ENCODE results near the gene THAP7.

Gene THAP7

DNA sequence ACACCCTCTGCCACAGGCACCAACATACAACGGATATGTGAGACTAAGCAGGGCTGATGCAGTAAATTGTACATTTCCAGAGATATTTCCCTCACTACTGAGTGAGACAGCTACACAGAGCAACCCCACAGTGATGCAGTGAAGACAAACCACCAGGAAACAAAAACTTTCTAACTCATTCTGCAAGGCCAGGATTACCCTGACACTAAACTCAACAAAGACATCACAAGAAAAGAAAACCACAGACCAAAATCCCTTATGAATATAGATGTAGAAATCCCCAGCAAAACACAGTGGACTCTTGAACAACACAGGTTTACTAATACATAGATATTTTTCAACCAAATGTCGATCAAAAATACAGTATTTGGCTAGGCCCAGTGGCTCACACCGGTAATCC is 32.0 kb upstream of the THAP7 start:
- Histone ChIP-seq H3F3A (ENCODE audit: insufficient read depth, low read length) (no peaks in the 10 kb centered on the region), H3K4me2 (ENCODE audit: low read length) (no peak overlapping the region), H2AFZ (ENCODE audit: low read length) (no peak overlapping the region), H4K20me1 (ENCODE audit: insufficient read depth, low read length) (no peaks in the 10 kb centered on the region), H3K9me2 (ENCODE audit: low read depth, low read length) (no peaks in the 10 kb centered on the region), H3K9me3 (ENCODE audit: low read length) (no peaks in the 10 kb centered on the region), H3K27me3 (ENCODE audit: insufficient read depth, low read length) (0 out of 2 replicates have a peak, but pooled peaks cover 10% of the 10 kb centered on the region), H3K36me3 (ENCODE audit: insufficient read depth, low read length) (no peaks in the 10 kb centered on the region), H3K4me3 (ENCODE audit: low read depth, low read length, poor library complexity, severe bottlenecking) (no peak overlapping the region), H3K79me2 (ENCODE audit: insufficient read depth, low read length) (no peaks in the 10 kb centered on the region), H3K27ac (ENCODE audit: low read depth, low read length, poor library complexity, severe bottlenecking) (no peak overlapping the region), H3K4me1 (ENCODE audit: insufficient read depth, low read length, severe bottlenecking) (no peaks in the 10 kb centered on the region), H3K9ac (ENCODE audit: low read length) (no peak overlapping the region)
- TF ChIP-seq, protein P1, sequence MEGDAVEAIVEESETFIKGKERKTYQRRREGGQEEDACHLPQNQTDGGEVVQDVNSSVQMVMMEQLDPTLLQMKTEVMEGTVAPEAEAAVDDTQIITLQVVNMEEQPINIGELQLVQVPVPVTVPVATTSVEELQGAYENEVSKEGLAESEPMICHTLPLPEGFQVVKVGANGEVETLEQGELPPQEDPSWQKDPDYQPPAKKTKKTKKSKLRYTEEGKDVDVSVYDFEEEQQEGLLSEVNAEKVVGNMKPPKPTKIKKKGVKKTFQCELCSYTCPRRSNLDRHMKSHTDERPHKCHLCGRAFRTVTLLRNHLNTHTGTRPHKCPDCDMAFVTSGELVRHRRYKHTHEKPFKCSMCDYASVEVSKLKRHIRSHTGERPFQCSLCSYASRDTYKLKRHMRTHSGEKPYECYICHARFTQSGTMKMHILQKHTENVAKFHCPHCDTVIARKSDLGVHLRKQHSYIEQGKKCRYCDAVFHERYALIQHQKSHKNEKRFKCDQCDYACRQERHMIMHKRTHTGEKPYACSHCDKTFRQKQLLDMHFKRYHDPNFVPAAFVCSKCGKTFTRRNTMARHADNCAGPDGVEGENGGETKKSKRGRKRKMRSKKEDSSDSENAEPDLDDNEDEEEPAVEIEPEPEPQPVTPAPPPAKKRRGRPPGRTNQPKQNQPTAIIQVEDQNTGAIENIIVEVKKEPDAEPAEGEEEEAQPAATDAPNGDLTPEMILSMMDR (IDR thresholded peaks at IDR 0.05; ENCODE audit: low read length): no peak
- TF ChIP-seq EZH2 (IDR thresholded peaks at IDR 0.05; ENCODE audit: borderline replicate concordance, low read length): no peak

DNA sequence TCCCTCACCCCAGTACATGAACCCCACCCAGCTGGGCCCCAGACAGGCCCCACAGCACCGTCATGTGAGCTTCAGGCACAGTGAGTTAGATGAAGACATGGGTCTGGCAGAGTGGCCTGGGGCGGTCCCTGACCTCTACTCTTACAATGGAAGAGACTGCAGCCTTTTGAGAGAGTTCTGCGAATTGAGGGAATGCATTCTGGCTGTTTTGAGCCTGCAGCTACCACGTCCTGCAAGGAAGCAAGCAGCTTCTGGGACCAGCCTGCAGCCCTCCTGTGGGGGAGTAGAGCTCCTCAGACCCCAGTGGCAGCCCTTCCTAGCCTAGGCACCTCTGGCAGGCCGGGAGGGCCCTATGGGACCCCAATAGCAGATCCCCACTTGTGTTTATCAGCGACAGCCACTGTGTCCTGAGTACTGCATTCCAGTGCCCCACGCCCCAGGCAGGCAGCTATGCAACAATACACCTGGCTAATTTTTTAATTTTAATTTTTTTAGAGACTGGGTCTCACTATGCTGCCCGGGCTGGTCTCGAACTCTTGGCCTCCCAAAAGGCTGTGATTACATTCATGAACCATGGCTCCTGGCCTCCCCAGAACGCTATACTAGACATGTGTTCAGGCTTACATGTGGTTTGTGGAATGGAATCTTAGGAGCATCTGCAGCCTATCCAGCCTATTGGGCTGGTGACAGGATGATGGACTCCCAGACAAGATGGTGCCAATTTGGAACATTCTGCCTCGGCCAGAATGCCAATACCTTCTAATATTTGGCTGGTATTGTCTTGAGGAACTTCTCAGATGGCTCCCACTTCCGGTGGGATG is 31.2 kb upstream of the THAP7 start:
- Histone ChIP-seq H4K20me1 (ENCODE audit: insufficient read depth, low read length) (no peaks in the 10 kb centered on the region), H3K9ac (ENCODE audit: low read length) (no peak overlapping the region), H3F3A (ENCODE audit: insufficient read depth, low read length) (no peaks in the 10 kb centered on the region), H3K9me3 (ENCODE audit: low read length) (no peaks in the 10 kb centered on the region), H3K4me2 (ENCODE audit: low read length) (no peak overlapping the region), H3K27me3 (ENCODE audit: insufficient read depth, low read length) (0 out of 2 replicates have a peak, but pooled peaks cover 10% of the 10 kb centered on the region), H3K4me1 (ENCODE audit: insufficient read depth, low read length, severe bottlenecking) (no peaks in the 10 kb centered on the region), H3K9me2 (ENCODE audit: low read depth, low read length) (no peaks in the 10 kb centered on the region), H3K79me2 (ENCODE audit: insufficient read depth, low read length) (no peaks in the 10 kb centered on the region), H3K36me3 (ENCODE audit: insufficient read depth, low read length) (no peaks in the 10 kb centered on the region), H3K4me3 (ENCODE audit: low read depth, low read length, poor library complexity, severe bottlenecking) (no peak overlapping the region), H3K27ac (ENCODE audit: low read depth, low read length, poor library complexity, severe bottlenecking) (no peak overlapping the region), H2AFZ (ENCODE audit: low read length) (no peak overlapping the region)
- no peak for TF ChIP-seq EZH2 (IDR thresholded peaks at IDR 0.05; ENCODE audit: borderline replicate concordance, low read length)
- TF ChIP-seq, protein P1 (IDR thresholded peaks at IDR 0.05; ENCODE audit: low read length): no peak

DNA sequence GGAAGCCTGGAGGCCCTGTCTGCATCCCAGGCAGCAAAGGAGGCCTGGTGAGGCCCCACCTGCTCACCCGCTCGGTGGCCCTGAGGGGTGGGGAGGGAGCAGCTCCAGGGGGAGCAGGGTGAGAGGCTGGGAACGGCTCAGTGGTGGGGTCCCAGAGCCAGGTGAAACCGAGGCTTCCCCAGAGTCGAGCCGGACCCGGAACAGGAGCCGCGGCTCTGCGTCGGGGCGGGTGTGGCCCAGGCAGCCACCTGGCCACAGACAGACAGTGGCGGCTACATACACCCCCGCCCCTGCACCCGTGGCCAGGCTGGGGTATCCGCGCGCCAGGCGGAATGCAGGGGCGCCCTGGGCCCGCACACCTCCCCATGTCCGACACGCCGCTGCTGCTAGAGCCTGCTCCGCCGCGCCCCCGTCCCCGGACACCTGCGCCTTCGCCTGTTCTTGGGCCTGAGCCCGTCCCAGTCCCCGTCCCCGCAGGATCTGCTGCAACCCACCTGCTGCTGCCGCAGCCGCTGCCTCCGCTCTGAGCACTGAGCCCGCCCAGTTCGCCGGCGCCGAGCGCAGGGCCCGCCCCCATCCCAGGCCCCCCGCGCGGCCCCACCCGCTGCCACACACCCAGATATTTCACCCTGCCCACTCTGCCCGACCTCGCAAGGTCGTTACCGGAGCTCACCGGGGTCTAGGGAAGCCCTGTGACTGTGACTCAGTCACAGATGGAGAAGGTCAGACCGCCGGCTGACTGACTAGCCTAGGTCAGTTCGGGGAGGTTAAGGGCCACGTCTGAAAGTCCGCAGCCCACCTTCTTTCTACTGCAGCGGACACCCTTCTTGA is 30.3 kb upstream of the THAP7 start, which contains the start of gene SLC7A4:
SLC7A4 (minus strand) TSS at position 525 of the 831 bp plus-strand sequence. CDS start 749 bp downstream, outside the sequence.
- no peaks in the 10 kb centered on the region for H3K36me3 ChIP-seq (ENCODE audit: insufficient read depth, low read length)
- no peaks in the 10 kb centered on the region for H3K9me3 ChIP-seq (ENCODE audit: low read length)
- TF ChIP-seq EZH2 (IDR thresholded peaks at IDR 0.05; ENCODE audit: borderline replicate concordance, low read length): no peak
- TF ChIP-seq, protein P1 (IDR thresholded peaks at IDR 0.05; ENCODE audit: low read length): no peak
- no peaks in the 10 kb centered on the region for H3K9me2 ChIP-seq (ENCODE audit: low read depth, low read length)
- no peak within 1 kb of the TSS for H3K4me2 ChIP-seq (ENCODE audit: low read length)
- 0 out of 2 replicates have a peak, but pooled peaks cover 6% of the 10 kb centered on the region for H3K27me3 ChIP-seq (ENCODE audit: insufficient read depth, low read length)
- no peak within 1 kb of the TSS for H3K4me3 ChIP-seq (ENCODE audit: low read depth, low read length, poor library complexity, severe bottlenecking)
- no peaks in the 10 kb centered on the region for H4K20me1 ChIP-seq (ENCODE audit: insufficient read depth, low read length)
- H2AFZ ChIP-seq (ENCODE audit: low read length): no peak within 1 kb of the TSS
- no peak within 1 kb of the TSS for H3K9ac ChIP-seq (ENCODE audit: low read length)
- H3F3A ChIP-seq (ENCODE audit: insufficient read depth, low read length): no peaks in the 10 kb centered on the region
- no peaks in the 10 kb centered on the region for H3K79me2 ChIP-seq (ENCODE audit: insufficient read depth, low read length)
- H3K27ac ChIP-seq (ENCODE audit: low read depth, low read length, poor library complexity, severe bottlenecking): no peak within 1 kb of the TSS
- no peaks in the 10 kb centered on the region for H3K4me1 ChIP-seq (ENCODE audit: insufficient read depth, low read length, severe bottlenecking)
